Smooth muscle cell (in vitro differentiated cells): ENCODE results near the gene POLR2B. TPM values are rescaled to one million over a fixed set of nuclear protein-coding genes. Genes with fewer than 3 reads are reported as not detected.

Experiments
- DNase-seq: peaks from one replicate; lab custom pipeline; 2025; ENCODE audit not compliant: unreplicated experiment; lab: John Stamatoyannopoulos, UW
- H2AFZ ChIP-seq: fragments of 200-600 bp; sonication (generic); 2 replicates; pipeline ENCODE4 v1.6.0; 2016; ENCODE audit warnings: antibody characterized with exemption, low read depth, mild to moderate bottlenecking
- H3F3A ChIP-seq: fragments of 200-600 bp; sonication (generic); 2 replicates; pipeline ENCODE4 v1.6.0; 2017; ENCODE audit warnings: antibody characterized with exemption, low read depth
- H3K27ac ChIP-seq: fragments of 200-600 bp; sonication (generic); 2 replicates; pipeline ENCODE4 v1.5.1; 2016; ENCODE audit warnings: low read depth, mild to moderate bottlenecking
- H3K27me3 ChIP-seq: fragments of 200-600 bp; sonication (generic); 2 replicates; pipeline ENCODE4 v1.6.1; 2016; ENCODE audit warnings: low read depth, mild to moderate bottlenecking
- H3K36me3 ChIP-seq: fragments of 200-600 bp; sonication (generic); 2 replicates; pipeline ENCODE4 v1.5.1; 2016; ENCODE audit warnings: low read depth
- H3K4me1 ChIP-seq: fragments of 200-600 bp; sonication (generic); 2 replicates; pipeline ENCODE4 v1.5.1; 2016; ENCODE audit warnings: low read depth
- H3K4me2 ChIP-seq: fragments of 200-600 bp; sonication (generic); 2 replicates; pipeline ENCODE4 v1.6.0; 2016; ENCODE audit warnings: mild to moderate bottlenecking
- H3K4me3 ChIP-seq: fragments of 200-600 bp; sonication (generic); 2 replicates; pipeline ENCODE4 v1.5.1; 2016; ENCODE audit warnings: mild to moderate bottlenecking
- H3K79me2 ChIP-seq: fragments of 200-600 bp; sonication (generic); 2 replicates; pipeline ENCODE4 v1.6.0; 2016; ENCODE audit warnings: low read depth, mild to moderate bottlenecking
- H3K9ac ChIP-seq: fragments of 200-600 bp; sonication (generic); 2 replicates; pipeline ENCODE4 v1.6.0; 2016; ENCODE audit warnings: low read depth
- H3K9me3 ChIP-seq: fragments of 200-600 bp; sonication (generic); replicated peaks from 2 replicates; pipeline ENCODE4 v1.5.1; 2016; ENCODE audit warnings: low read depth
- H4K20me1 ChIP-seq: fragments of 200-600 bp; sonication (generic); 2 replicates; pipeline ENCODE4 v1.6.0; 2016; ENCODE audit warnings: low read depth
- CTCF ChIP-seq: fragments of 200-600 bp; sonication (generic); IDR thresholded peaks from 2 replicates; pipeline ENCODE4 v1.5.1; 2017; ENCODE audit warnings: borderline replicate concordance, mild to moderate bottlenecking, antibody characterized with exemption; ENCODE audit not compliant: insufficient read depth, poor library complexity, severe bottlenecking
- WGBS: methylation state at CpG from one replicate; pipeline ENCODE4 v1.1.7; 2016; ENCODE audit warnings: low lambda C conversion rate; 5-methylcytosine and 5-hydroxymethylcytosine counted together
- polyA plus RNA-seq: library from polyadenylated mRNA; unstranded; fragments of >200 nt; fragmentation: Nextera tagmentation; extraction: Ambion mirVana; gene quantifications from 2 replicates; pipeline ENCODE4 v1.2.1, GENCODE V29; 2016
- total RNA-seq: library from RNA; depleted of rRNA; stranded (reverse); fragments of >200 nt; gene quantifications from 2 replicates; pipeline ENCODE4 v1.2.3, GENCODE V29; 2014

POLR2B gene
- total and polyA plus RNA-seq, 2 experiments from 2014 or later = 39.7 to 111 TPM

- peaks cover 16% of the 10 kb centered on the region for H3K79me2 ChIP-seq
Measured at GRCh38 chr4:56999751-57000150, 21.1 kb downstream of the POLR2B start.

GRCh38 chr4:57013543-57014120 is 34.9 kb downstream of the POLR2B start:
- no peak overlapping the region for H2AFZ ChIP-seq
- H3K27me3 ChIP-seq = no peaks in the 10 kb centered on the region
- no peak overlapping the region for H3K27ac ChIP-seq
- DNase-seq = no peak
- H3K4me3 ChIP-seq = no peak overlapping the region
- H3K79me2 ChIP-seq = peaks cover 2% of the 10 kb centered on the region
- no peaks in the 10 kb centered on the region for H4K20me1 ChIP-seq
- H3K4me1 ChIP-seq = no peaks in the 10 kb centered on the region
- no peak overlapping the region for H3K9ac ChIP-seq
- no peak for TF ChIP-seq CTCF
- 87% methylated on average over 4 of the region's 4 CpGs for WGBS
- H3F3A ChIP-seq = peaks cover 15% of the 10 kb centered on the region
- H3K4me2 ChIP-seq = no peak overlapping the region
- no peaks in the 10 kb centered on the region for H3K9me3 ChIP-seq
- peaks cover 24% of the 10 kb centered on the region for H3K36me3 ChIP-seq

More at GRCh38 chr4:56999751-57000150, 21.1 kb downstream of the POLR2B start:
- WGBS = 89% methylated on average over 1 of the region's 1 CpG
- Histone ChIP-seq H3K27ac (no peak overlapping the region), H3K4me2 (no peak overlapping the region), H2AFZ (no peak overlapping the region), H3K27me3 (no peaks in the 10 kb centered on the region), H3K4me3 (no peak overlapping the region), H3F3A (no peaks in the 10 kb centered on the region), H3K9me3 (no peaks in the 10 kb centered on the region), H3K9ac (no peak overlapping the region), H4K20me1 (peaks cover 36% of the 10 kb centered on the region), H3K36me3 (peaks cover 29% of the 10 kb centered on the region), H3K4me1 (no peaks in the 10 kb centered on the region)
- no peak for TF ChIP-seq CTCF
- no peak for DNase-seq

GRCh38 chr4:57018980-57019379 is 40.3 kb downstream of the POLR2B start:
- Histone ChIP-seq H3K27me3 (no peaks in the 10 kb centered on the region), H3F3A (peaks cover 35% of the 10 kb centered on the region), H3K9me3 (no peaks in the 10 kb centered on the region), H4K20me1 (no peaks in the 10 kb centered on the region), H3K4me1 (no peaks in the 10 kb centered on the region), H3K4me3 (no peak overlapping the region), H3K4me2 (no peak overlapping the region), H3K27ac (peak overlapping the region; percentile 93), H3K79me2 (peaks cover 3% of the 10 kb centered on the region), H3K9ac (no peak overlapping the region), H3K36me3 (peaks cover 10% of the 10 kb centered on the region), H2AFZ (no peak overlapping the region)
- no peak for DNase-seq
- TF ChIP-seq CTCF = peak; percentile 18

GRCh38 chr4:57020467-57021101 is 41.9 kb downstream of the POLR2B start:
- DNase-seq = no peak
- Histone ChIP-seq H3K79me2 (peaks cover 3% of the 10 kb centered on the region), H4K20me1 (no peaks in the 10 kb centered on the region), H3K4me3 (no peak overlapping the region), H3K36me3 (peaks cover 18% of the 10 kb centered on the region), H3F3A (peaks cover 42% of the 10 kb centered on the region), H3K27ac (peak overlapping the region; percentile 93), H3K9ac (peak overlapping the region; percentile 61), H3K9me3 (no peaks in the 10 kb centered on the region), H3K4me1 (no peaks in the 10 kb centered on the region), H3K4me2 (peak overlapping the region; percentile 38), H2AFZ (no peak overlapping the region), H3K27me3 (no peaks in the 10 kb centered on the region)
- 54% methylated on average over 5 of the region's 5 CpGs for WGBS
- TF ChIP-seq CTCF = no peak
